Ishikawa (cell line): ENCODE measurements around the gene ASNS.

Experiments used
- CEBPB ChIP-seq: IDR thresholded peaks from 2 replicates; pipeline ENCODE4 v1.6.1; 2012
- CREB1 ChIP-seq: IDR thresholded peaks from 2 replicates; pipeline ENCODE4 v1.6.1; 2012; ENCODE audit warnings: low read depth
- EGR1 ChIP-seq: IDR thresholded peaks from 2 replicates; pipeline ENCODE4 v1.6.1; 2012
- EP300 ChIP-seq: IDR thresholded peaks from 2 replicates; pipeline ENCODE4 v1.6.1; 2012; ENCODE audit warnings: borderline replicate concordance
- FOXM1 ChIP-seq: IDR thresholded peaks from 2 replicates; pipeline ENCODE4 v1.6.1; 2012; ENCODE audit warnings: low read depth, borderline replicate concordance
- MAX ChIP-seq: IDR thresholded peaks from 2 replicates; pipeline ENCODE4 v1.6.1; 2012
- NFIC ChIP-seq: IDR thresholded peaks from 2 replicates; pipeline ENCODE4 v1.6.1; 2012
- RAD21 ChIP-seq: IDR thresholded peaks from 2 replicates; pipeline ENCODE4 v1.6.1; 2012; ENCODE audit warnings: low read depth
- TAF1 ChIP-seq: IDR thresholded peaks from 2 replicates; pipeline ENCODE4 v1.6.1; 2012; ENCODE audit warnings: low read depth, mild to moderate bottlenecking
- TCF12 ChIP-seq: IDR thresholded peaks from 2 replicates; pipeline ENCODE4 v1.6.1; 2012; ENCODE audit warnings: low read depth
- TEAD4 ChIP-seq: IDR thresholded peaks from 2 replicates; pipeline ENCODE4 v1.6.1; 2012
- YY1 ChIP-seq: IDR thresholded peaks from 2 replicates; pipeline ENCODE4 v1.6.1; 2012; ENCODE audit warnings: low read depth
- ZBTB7A ChIP-seq: IDR thresholded peaks from 2 replicates; pipeline ENCODE4 v1.6.1; 2012; ENCODE audit warnings: low read depth
- TF ChIP-seq, protein P1 (sequence below): IDR thresholded peaks from 2 replicates; pipeline ENCODE4 v1.6.1; 2012; ENCODE audit warnings: low read depth, mild to moderate bottlenecking
- TF ChIP-seq, protein P2 (sequence below): IDR thresholded peaks from 2 replicates; pipeline ENCODE4 v1.6.1; 2012

Gene ASNS

DNA sequence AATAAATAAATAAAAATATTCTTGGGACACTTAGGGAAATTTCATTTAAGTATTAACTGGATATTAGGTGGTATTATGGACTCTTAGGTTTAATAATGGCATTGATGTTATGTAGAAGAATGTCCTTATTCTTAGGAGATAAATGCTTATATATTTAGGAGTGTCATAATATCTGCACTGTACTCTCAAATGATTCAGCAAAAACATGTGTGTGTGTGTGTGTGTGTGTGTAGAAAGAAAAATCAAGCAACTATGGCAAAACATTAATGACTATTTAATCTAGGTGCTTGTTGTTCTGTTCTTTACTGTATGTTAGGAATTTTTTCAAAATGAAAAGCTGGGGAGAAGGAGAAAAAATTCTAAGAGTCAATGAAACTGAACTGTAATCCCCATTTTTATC lies 3.9 kb downstream of the ASNS start:
- TF ChIP-seq, protein P1, sequence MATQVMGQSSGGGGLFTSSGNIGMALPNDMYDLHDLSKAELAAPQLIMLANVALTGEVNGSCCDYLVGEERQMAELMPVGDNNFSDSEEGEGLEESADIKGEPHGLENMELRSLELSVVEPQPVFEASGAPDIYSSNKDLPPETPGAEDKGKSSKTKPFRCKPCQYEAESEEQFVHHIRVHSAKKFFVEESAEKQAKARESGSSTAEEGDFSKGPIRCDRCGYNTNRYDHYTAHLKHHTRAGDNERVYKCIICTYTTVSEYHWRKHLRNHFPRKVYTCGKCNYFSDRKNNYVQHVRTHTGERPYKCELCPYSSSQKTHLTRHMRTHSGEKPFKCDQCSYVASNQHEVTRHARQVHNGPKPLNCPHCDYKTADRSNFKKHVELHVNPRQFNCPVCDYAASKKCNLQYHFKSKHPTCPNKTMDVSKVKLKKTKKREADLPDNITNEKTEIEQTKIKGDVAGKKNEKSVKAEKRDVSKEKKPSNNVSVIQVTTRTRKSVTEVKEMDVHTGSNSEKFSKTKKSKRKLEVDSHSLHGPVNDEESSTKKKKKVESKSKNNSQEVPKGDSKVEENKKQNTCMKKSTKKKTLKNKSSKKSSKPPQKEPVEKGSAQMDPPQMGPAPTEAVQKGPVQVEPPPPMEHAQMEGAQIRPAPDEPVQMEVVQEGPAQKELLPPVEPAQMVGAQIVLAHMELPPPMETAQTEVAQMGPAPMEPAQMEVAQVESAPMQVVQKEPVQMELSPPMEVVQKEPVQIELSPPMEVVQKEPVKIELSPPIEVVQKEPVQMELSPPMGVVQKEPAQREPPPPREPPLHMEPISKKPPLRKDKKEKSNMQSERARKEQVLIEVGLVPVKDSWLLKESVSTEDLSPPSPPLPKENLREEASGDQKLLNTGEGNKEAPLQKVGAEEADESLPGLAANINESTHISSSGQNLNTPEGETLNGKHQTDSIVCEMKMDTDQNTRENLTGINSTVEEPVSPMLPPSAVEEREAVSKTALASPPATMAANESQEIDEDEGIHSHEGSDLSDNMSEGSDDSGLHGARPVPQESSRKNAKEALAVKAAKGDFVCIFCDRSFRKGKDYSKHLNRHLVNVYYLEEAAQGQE = no peak
- TF ChIP-seq TAF1 (no peak), EP300 (no peak), YY1 (no peak), ZBTB7A (no peak), MAX (no peak), CEBPB (no peak), RAD21 (no peak)
- TF ChIP-seq, protein P2, sequence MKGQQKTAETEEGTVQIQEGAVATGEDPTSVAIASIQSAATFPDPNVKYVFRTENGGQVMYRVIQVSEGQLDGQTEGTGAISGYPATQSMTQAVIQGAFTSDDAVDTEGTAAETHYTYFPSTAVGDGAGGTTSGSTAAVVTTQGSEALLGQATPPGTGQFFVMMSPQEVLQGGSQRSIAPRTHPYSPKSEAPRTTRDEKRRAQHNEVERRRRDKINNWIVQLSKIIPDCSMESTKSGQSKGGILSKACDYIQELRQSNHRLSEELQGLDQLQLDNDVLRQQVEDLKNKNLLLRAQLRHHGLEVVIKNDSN = no peak

DNA sequence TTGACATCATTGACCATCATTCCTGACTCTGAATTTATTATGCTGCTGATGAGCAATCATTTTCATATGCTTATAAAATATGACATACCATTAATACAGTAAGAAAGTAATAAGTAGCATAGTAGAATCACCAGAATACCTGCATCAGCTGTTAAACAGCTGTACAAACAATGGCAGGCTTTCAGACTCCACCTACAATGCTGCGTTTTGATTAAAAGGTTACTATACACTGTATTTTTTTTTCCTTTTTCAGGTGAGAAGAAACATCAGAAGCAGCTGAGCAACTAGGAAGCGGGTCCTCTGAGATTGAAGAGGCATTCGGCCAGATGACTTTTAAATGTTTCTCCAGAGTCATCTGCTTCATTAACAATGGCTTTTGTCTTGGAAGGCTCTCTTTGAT lies 7.1 kb downstream of the ASNS start:
- TF ChIP-seq TCF12 = no peak
- TF ChIP-seq RAD21 = no peak
- TF ChIP-seq EGR1 = no peak

DNA sequence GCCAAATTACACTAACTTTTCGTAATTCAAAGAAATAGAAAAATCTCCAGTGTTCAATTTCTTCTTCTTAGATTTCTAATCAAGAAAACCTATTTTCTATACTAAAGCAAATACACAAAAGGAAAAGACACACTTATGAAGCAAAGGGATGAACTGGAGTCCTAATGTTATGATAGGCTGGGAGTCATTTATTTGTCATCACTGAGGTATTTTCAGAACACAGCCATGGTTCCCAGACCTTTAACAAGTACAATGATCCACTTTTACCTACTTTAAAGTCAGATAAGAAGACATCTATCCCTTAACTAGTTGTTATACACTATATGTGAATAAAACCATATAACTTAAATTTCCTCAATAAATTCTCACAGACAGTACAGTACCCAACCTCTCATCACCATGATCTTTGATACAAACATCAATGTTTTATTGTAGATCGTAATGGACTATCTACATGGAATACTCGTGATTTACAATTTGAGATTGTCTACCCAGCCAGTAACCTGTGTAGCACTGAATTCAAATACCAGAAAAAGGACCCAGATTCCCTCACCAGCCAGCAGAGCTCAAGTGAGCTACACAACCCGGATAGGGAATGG lies 12.5 kb downstream of the ASNS start:
- TF ChIP-seq CEBPB (no peak), TEAD4 (no peak), NFIC (no peak), TCF12 (no peak), ZBTB7A (no peak), FOXM1 (no peak), TAF1 (no peak), EGR1 (no peak), RAD21 (no peak), MAX (no peak), EP300 (no peak), CREB1 (no peak)
- TF ChIP-seq, protein P2 = no peak

GRCh38 chr7:97858221-97858620 lies 14.0 kb downstream of the ASNS start:
- TF ChIP-seq TEAD4 (no peak), CEBPB (no peak)

- TF ChIP-seq YY1 (no peak), CREB1 (no peak), MAX (no peak), RAD21 (no peak)
- TF ChIP-seq, protein P2 = no peak
- TF ChIP-seq, protein P1 = no peak
Observed at GRCh38 chr7:97857544-97857943, 14.7 kb downstream of the ASNS start.

DNA sequence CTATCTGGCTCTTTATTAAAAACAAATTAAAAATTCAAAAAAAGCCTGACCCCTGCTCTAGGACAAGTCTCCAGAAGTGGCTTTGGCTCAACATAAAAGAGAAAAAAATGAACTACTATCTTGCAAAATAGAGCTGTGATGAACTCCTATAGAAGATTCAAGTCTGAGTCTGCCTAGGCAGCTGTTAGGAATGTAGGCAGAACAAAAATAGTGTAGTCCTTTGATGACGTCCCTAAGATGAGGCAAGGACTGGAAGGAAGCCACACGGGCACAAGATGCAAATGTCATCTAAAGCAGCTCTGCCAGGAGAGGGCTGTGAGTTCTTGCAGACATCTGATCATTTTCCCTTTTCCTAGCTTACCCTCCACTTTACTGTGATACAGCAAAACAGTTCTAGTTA lies 20.5 kb downstream of the ASNS start:
- no peak for TF ChIP-seq EGR1
- TF ChIP-seq NFIC = no peak
- no peak for TF ChIP-seq ZBTB7A
- TF ChIP-seq TCF12 = no peak
- no peak for TF ChIP-seq CEBPB
- TF ChIP-seq, protein P2 = no peak
- no peak for TF ChIP-seq YY1
- TF ChIP-seq FOXM1 = no peak
- TF ChIP-seq CREB1 = no peak
- no peak for TF ChIP-seq RAD21
